HepG2 (cell line): ENCODE measurements around the gene MYO19. TPM values are rescaled to one million over a fixed set of nuclear protein-coding genes. Genes with fewer than 3 reads are reported as not detected.

ENCODE experiments used
- CAMTA2 ChIP-seq: sonication (generic); formaldehyde crosslinking; IDR thresholded peaks from 2 replicates; pipeline ENCODE4 v1.4.0; 2020; ENCODE audit warnings: mild to moderate bottlenecking, missing genetic modification reagents, borderline replicate concordance
- CSRNP1 ChIP-seq: sonication (generic); formaldehyde crosslinking; IDR thresholded peaks from 2 replicates; pipeline ENCODE4 v1.8.1; 2023; ENCODE audit warnings: mild to moderate bottlenecking, missing genetic modification reagents
- IRX3 ChIP-seq: sonication (generic); formaldehyde crosslinking; IDR thresholded peaks from 2 replicates; pipeline ENCODE4 v1.8.1; 2023; ENCODE audit warnings: mild to moderate bottlenecking, low read depth, missing genetic modification reagents, borderline replicate concordance
- JUNB ChIP-seq: sonication (generic); formaldehyde crosslinking; IDR thresholded peaks from 2 replicates; pipeline ENCODE4 v1.8.0; 2022; ENCODE audit warnings: missing genetic modification reagents, mild to moderate bottlenecking, borderline replicate concordance
- NFATC3 ChIP-seq: sonication (generic); formaldehyde crosslinking; IDR thresholded peaks from 2 replicates; pipeline ENCODE4 v1.5.1; 2020; ENCODE audit warnings: mild to moderate bottlenecking, missing genetic modification reagents
- NR0B2 ChIP-seq: sonication (generic); formaldehyde crosslinking; IDR thresholded peaks from 2 replicates; pipeline ENCODE4 v1.4.0; 2020; ENCODE audit warnings: mild to moderate bottlenecking, missing genetic modification reagents
- PAXIP1 ChIP-seq: sonication (generic); formaldehyde crosslinking; conservative IDR thresholded peaks from 2 replicates; pipeline ENCODE4 v1.4.0; 2020; ENCODE audit warnings: mild to moderate bottlenecking, missing genetic modification reagents, moderate library complexity
- SAP130 ChIP-seq: IDR thresholded peaks from 2 replicates; pipeline ENCODE4 v1.6.1; 2016; ENCODE audit warnings: low read depth
- SMAD1 ChIP-seq: sonication (generic); formaldehyde crosslinking; IDR thresholded peaks from 2 replicates; pipeline ENCODE4 v1.4.0; 2020; ENCODE audit warnings: missing genetic modification reagents, low read depth, mild to moderate bottlenecking, borderline replicate concordance
- SMARCC2 ChIP-seq: fragments of 450-650 bp; IDR thresholded peaks from 2 replicates; pipeline ENCODE4 v1.6.1; 2017; ENCODE audit warnings: antibody characterized with exemption, mild to moderate bottlenecking
- SRY ChIP-seq: sonication (generic); formaldehyde crosslinking; IDR thresholded peaks from 2 replicates; pipeline ENCODE4 v1.8.0; 2022; ENCODE audit warnings: mild to moderate bottlenecking, missing genetic modification reagents
- TBX2 ChIP-seq: sonication (generic); formaldehyde crosslinking; IDR thresholded peaks from 2 replicates; pipeline ENCODE4 v1.5.0; 2020; ENCODE audit warnings: missing genetic modification reagents, mild to moderate bottlenecking, borderline replicate concordance
- ZBTB20 ChIP-seq: sonication (generic); formaldehyde crosslinking; IDR thresholded peaks from 2 replicates; pipeline ENCODE4 v1.8.1; 2023; ENCODE audit warnings: missing genetic modification reagents, low read depth, mild to moderate bottlenecking, borderline replicate concordance
- ZNF20 ChIP-seq: sonication (generic); formaldehyde crosslinking; IDR thresholded peaks from 2 replicates; pipeline ENCODE4 v1.4.0; 2020; ENCODE audit warnings: mild to moderate bottlenecking, moderate library complexity, missing genetic modification reagents
- ZNF234 ChIP-seq: sonication (generic); formaldehyde crosslinking; conservative IDR thresholded peaks from 2 replicates; pipeline ENCODE4 v1.5.1; 2020; ENCODE audit warnings: mild to moderate bottlenecking, missing genetic modification reagents
- ZNF616 ChIP-seq: sonication (generic); formaldehyde crosslinking; IDR thresholded peaks from 2 replicates; pipeline ENCODE4 v1.5.0; 2020; ENCODE audit warnings: low read depth, mild to moderate bottlenecking, missing genetic modification reagents
- ZNF775 ChIP-seq: sonication (generic); formaldehyde crosslinking; IDR thresholded peaks from 2 replicates; pipeline ENCODE4 v1.4.0; 2020; ENCODE audit warnings: missing genetic modification reagents, mild to moderate bottlenecking, moderate library complexity, borderline replicate concordance
- polyA plus RNA-seq, 8 experiments: library from polyadenylated mRNA; depleted of rRNA in 3 of 8; stranded (reverse) in 7 of 8; unstranded in 1 of 8; fragments of >200 nt; fragmentation: Illumina TruSeq in 4 of 8; extraction: Trizol in 4 of 8; gene quantifications; 2 replicates each; pipeline versions ENCODE4 v1.2.1 to v1.2.3, GENCODE V29; 2011 to 2016; ENCODE audit warnings: low read depth in 4 of 8, missing spikeins in 1 of 8, mixed read lengths in 1 of 8; ENCODE audit not compliant: insufficient read depth in 1 of 8
- total RNA-seq, 5 experiments: library from RNA; depleted of rRNA; stranded (reverse); fragments of >200 nt; fragmentation: Illumina TruSeq; extraction: Trizol; gene quantifications; 2 replicates each; pipeline ENCODE4 v1.2.3, GENCODE V29; 2016; ENCODE audit warnings: low read depth in 1 of 5
- TF ChIP-seq, protein P1 (sequence below): sonication (generic); formaldehyde crosslinking; IDR thresholded peaks from 2 replicates; pipeline ENCODE4 v1.5.0; 2020; ENCODE audit warnings: missing genetic modification reagents
- TF ChIP-seq, protein P2 (sequence below): sonication (generic); formaldehyde crosslinking; IDR thresholded peaks from 2 replicates; pipeline ENCODE4 v1.5.0; 2020; ENCODE audit warnings: missing genetic modification reagents

Gene MYO19
- total and polyA plus RNA-seq, 2 of the 13 experiments (the other 11 are each of a cell fraction or from before 2014, with no cell fraction given) = 75.7 to 82.3 TPM

- TF ChIP-seq, protein P1, sequence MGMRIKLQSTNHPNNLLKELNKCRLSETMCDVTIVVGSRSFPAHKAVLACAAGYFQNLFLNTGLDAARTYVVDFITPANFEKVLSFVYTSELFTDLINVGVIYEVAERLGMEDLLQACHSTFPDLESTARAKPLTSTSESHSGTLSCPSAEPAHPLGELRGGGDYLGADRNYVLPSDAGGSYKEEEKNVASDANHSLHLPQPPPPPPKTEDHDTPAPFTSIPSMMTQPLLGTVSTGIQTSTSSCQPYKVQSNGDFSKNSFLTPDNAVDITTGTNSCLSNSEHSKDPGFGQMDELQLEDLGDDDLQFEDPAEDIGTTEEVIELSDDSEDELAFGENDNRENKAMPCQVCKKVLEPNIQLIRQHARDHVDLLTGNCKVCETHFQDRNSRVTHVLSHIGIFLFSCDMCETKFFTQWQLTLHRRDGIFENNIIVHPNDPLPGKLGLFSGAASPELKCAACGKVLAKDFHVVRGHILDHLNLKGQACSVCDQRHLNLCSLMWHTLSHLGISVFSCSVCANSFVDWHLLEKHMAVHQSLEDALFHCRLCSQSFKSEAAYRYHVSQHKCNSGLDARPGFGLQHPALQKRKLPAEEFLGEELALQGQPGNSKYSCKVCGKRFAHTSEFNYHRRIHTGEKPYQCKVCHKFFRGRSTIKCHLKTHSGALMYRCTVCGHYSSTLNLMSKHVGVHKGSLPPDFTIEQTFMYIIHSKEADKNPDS (CRISPR knock-in tag) = no peak; the same call in 1 of the 2 replicates
- TF ChIP-seq, protein P2, sequence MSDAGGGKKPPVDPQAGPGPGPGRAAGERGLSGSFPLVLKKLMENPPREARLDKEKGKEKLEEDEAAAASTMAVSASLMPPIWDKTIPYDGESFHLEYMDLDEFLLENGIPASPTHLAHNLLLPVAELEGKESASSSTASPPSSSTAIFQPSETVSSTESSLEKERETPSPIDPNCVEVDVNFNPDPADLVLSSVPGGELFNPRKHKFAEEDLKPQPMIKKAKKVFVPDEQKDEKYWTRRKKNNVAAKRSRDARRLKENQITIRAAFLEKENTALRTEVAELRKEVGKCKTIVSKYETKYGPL (CRISPR knock-in tag) = no peak
- peak; percentile 80 for TF ChIP-seq TBX2 (CRISPR knock-in tag)
- no peak for TF ChIP-seq ZNF234 (CRISPR knock-in tag)
- no peak for TF ChIP-seq SMARCC2
- no peak for TF ChIP-seq CAMTA2
- peak; percentile 94 for TF ChIP-seq NR0B2 (CRISPR knock-in tag)
- no peak for TF ChIP-seq ZBTB20
- TF ChIP-seq ZNF616 = peak; percentile 88; the same call in 1 of the 2 replicates
- TF ChIP-seq PAXIP1 (CRISPR knock-in tag) = no peak; the same call in 1 of the 2 replicates
- TF ChIP-seq ZNF775 (CRISPR knock-in tag) = no peak
- TF ChIP-seq IRX3 (CRISPR knock-in tag) = peak; percentile 87
- no peak for TF ChIP-seq ZNF20 (CRISPR knock-in tag)
- TF ChIP-seq CSRNP1 (CRISPR knock-in tag) = peak; percentile 88; the same call in 1 of the 2 replicates
- TF ChIP-seq NFATC3 (CRISPR knock-in tag) = no peak
- TF ChIP-seq SRY (CRISPR knock-in tag) = peak; percentile 93
- peak; percentile 62; the same call in 1 of the 2 replicates for TF ChIP-seq SAP130 (CRISPR knock-in tag)
- TF ChIP-seq SMAD1 (CRISPR knock-in tag) = no peak
- TF ChIP-seq JUNB (CRISPR knock-in tag) = peak; percentile 52; the same call in 1 of the 2 replicates
These were observed 51.8 kb downstream of the MYO19 start (continued) for GRCh38 chr17:36482611-36483504.
